Endothelial cell of umbilical vein (primary cell): ENCODE measurements around the gene NR1D1.
A peak's percentile ranks its signal among the peaks of the same experiment; 100 is the strongest.

Experiments
- CTCF ChIP-seq, 2 donors: IDR thresholded peaks; 1 replicate in 1 of 2; 2 replicates in 1 of 2; pipeline ENCODE4 v1.5.1; 2011; ENCODE audit warnings: low read length in 2 of 2, mild to moderate bottlenecking in 2 of 2, moderate library complexity in 2 of 2, control low read depth in 1 of 2, inconsistent platforms in 1 of 2, low read depth in 1 of 2; ENCODE audit not compliant: insufficient read depth in 1 of 2; ENCODE audit errors: extremely low read depth in 1 of 2
- EZH2 ChIP-seq: IDR thresholded peaks from 2 replicates; pipeline ENCODE4 v1.6.1; 2012; ENCODE audit warnings: borderline replicate concordance, low read depth, mild to moderate bottlenecking, moderate library complexity, low read length, inconsistent platforms; ENCODE audit not compliant: severe bottlenecking
- FOS ChIP-seq: IDR thresholded peaks from 2 replicates; pipeline ENCODE4 v1.6.1; 2011; ENCODE audit warnings: mild to moderate bottlenecking, low read length, moderate library complexity, borderline replicate concordance; ENCODE audit not compliant: insufficient read depth
- GATA2 ChIP-seq: IDR thresholded peaks from 2 replicates; pipeline ENCODE4 v1.7.0; 2011; ENCODE audit warnings: low read depth, mild to moderate bottlenecking, moderate library complexity, mixed read lengths, low read length; ENCODE audit not compliant: insufficient read length, insufficient read depth
- JUN ChIP-seq: IDR thresholded peaks from 2 replicates; pipeline ENCODE4 v1.6.1; 2011; ENCODE audit warnings: borderline replicate concordance, low read depth; ENCODE audit not compliant: insufficient read length, insufficient read depth
- MAX ChIP-seq: IDR thresholded peaks from 2 replicates; pipeline ENCODE4 v1.6.1; 2011; ENCODE audit not compliant: insufficient read depth, insufficient read length
- MYC ChIP-seq: IDR thresholded peaks from one replicate; pipeline ENCODE4 v1.6.1; 2011; ENCODE audit warnings: mild to moderate bottlenecking, low read depth, low read length
- POLR2A ChIP-seq: IDR thresholded peaks from 2 replicates; pipeline ENCODE4 v1.6.1; 2012; ENCODE audit warnings: low read depth, mild to moderate bottlenecking, control low read depth, low read length
- POLR2AphosphoS5 ChIP-seq: IDR thresholded peaks from 2 replicates; pipeline ENCODE4 v1.6.1; 2012; ENCODE audit warnings: low read depth, mild to moderate bottlenecking, control low read depth, low read length, moderate library complexity; ENCODE audit not compliant: insufficient read depth

- TF ChIP-seq EZH2 (no peak), POLR2A (no peak), CTCF (IDR thresholded peaks at IDR 0.05; ENCODE audit: extremely low read depth in 1 of 2, insufficient read depth in 1 of 2, low read depth in 1 of 2, low read length in 2 of 2) (peak in 1 of 2 donors; percentile 26), MYC (no peak), MAX (no peak), POLR2AphosphoS5 (peak; percentile 35), JUN (no peak), FOS (no peak), GATA2 (no peak)
Measured at GRCh38 chr17:40122136-40122998, 22.0 kb upstream of the NR1D1 start.
